ENCODE results near the gene YAE1. TPM values are rescaled to one million over a fixed set of nuclear protein-coding genes. Genes with fewer than 3 reads are reported as not detected.

The YAE1 gene
- total and polyA plus RNA-seq, 11 donors, result 8.4 to 27.7 (median 16.7) TPM

DNA sequence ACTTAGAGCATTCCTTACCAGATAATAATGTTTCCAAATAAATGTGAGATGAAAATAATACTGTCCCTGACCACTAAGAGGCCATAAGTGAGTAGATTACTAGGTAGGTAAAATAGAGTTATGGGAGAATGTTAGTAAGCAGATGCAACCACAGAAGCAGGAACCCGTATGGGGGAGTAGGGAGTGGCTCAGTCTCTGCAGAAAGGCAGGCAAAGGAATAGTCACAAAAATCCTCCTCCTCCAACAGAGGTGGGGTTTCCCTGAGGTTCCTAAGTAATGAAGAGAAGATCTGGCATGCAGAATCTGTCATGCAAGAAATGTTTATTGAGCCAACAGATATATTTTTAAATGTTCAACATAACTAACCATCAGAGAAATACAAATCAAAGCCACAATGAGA lies 9.0 kb upstream of the YAE1 start:
- no peaks in the 10 kb centered on the region for H3K36me3 ChIP-seq
- DNase-seq (no peak), ATAC-seq (no peak)
- H3K9me3 ChIP-seq, result no peaks in the 10 kb centered on the region
- no peak for TF ChIP-seq POLR2A (IDR thresholded peaks at IDR 0.05)
- no peak for TF ChIP-seq CTCF (IDR thresholded peaks at IDR 0.05)
- no peak overlapping the region for H3K4me3 ChIP-seq
- H3K27ac ChIP-seq, result no peak overlapping the region
- no peaks in the 10 kb centered on the region for H3K4me1 ChIP-seq
- intact Hi-C loops (cut with DNase I), result no loop called here
- 24 to 38% (median 29%) methylated on average over 1 of the region's 1 CpG for WGBS, 4 donors
- H3K27me3 ChIP-seq, result peaks cover 0 to 3% (median 0%) of the 10 kb centered on the region in 9 donors

DNA sequence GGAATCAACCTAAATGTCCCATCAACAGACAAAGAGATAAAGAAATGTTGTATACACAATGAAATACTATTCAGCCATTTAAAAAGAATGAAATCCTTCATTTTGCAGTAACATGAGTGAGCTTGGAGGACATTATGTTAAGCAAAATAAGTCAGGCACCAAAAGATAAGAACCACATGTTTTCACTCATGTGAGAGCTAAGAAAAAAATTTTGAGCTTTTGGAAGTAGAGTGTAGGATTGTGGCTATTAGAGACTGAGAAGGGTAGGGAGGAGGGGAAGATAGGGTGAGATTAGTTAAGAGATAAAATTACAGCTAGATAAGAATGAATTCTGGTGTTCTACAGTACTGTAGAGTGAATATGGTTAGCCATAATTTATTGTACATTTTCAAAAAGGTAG lies 8.3 kb upstream of the YAE1 start:
- H3K27ac ChIP-seq, result no peak overlapping the region
- H3K4me1 ChIP-seq, result no peaks in the 10 kb centered on the region
- no peak for TF ChIP-seq POLR2A (IDR thresholded peaks at IDR 0.05)
- no peak for TF ChIP-seq CTCF (IDR thresholded peaks at IDR 0.05)
- H3K4me3 ChIP-seq, result no peak overlapping the region
- no peaks in the 10 kb centered on the region for H3K36me3 ChIP-seq
- intact Hi-C loops (cut with DNase I), result no loop called here
- ATAC-seq, result no peak
- H3K27me3 ChIP-seq, result peaks cover 0 to 3% (median 0%) of the 10 kb centered on the region in 9 donors
- no peak for DNase-seq
- no peaks in the 10 kb centered on the region for H3K9me3 ChIP-seq

GRCh38 chr7:39560408-39560807 lies 5.8 kb upstream of the YAE1 start:
- no peak for TF ChIP-seq POLR2A (IDR thresholded peaks at IDR 0.05)
- TF ChIP-seq CTCF (IDR thresholded peaks at IDR 0.05), result no peak
- no peak overlapping the region for H3K27ac ChIP-seq
- intact Hi-C loops (cut with DNase I), result no loop called here
- no peaks in the 10 kb centered on the region for H3K36me3 ChIP-seq
- no peak for DNase-seq
- peaks cover 0 to 2% (median 0%) of the 10 kb centered on the region in 12 donors for H3K4me1 ChIP-seq
- H3K27me3 ChIP-seq, result peaks cover 0 to 3% (median 0%) of the 10 kb centered on the region in 9 donors
- no peaks in the 10 kb centered on the region for H3K9me3 ChIP-seq
- 20 to 50% (median 31%) methylated on average over 1 of the region's 1 CpG for WGBS, 4 donors
- H3K4me3 ChIP-seq, result no peak overlapping the region
- no peak for ATAC-seq

GRCh38 chr7:39560997-39561396 lies 5.2 kb upstream of the YAE1 start:
- Histone ChIP-seq H3K4me3 (no peak overlapping the region), H3K27me3 (peaks cover 0 to 3% (median 0%) of the 10 kb centered on the region in 9 donors), H3K4me1 (peaks cover 0 to 7% (median 0%) of the 10 kb centered on the region in 12 donors), H3K27ac (no peak overlapping the region), H3K36me3 (no peaks in the 10 kb centered on the region), H3K9me3 (no peaks in the 10 kb centered on the region)
- DNase-seq (no peak), ATAC-seq (no peak)
- TF ChIP-seq POLR2A (IDR thresholded peaks at IDR 0.05) (no peak), CTCF (IDR thresholded peaks at IDR 0.05) (no peak)
- WGBS, 4 donors, result 55 to 75% (median 64%) methylated on average over 1 of the region's 1 CpG
- intact Hi-C loops (cut with DNase I), result no loop called here
